ENCODE data around the gene FARSA. TPM values are rescaled to one million over a fixed set of nuclear protein-coding genes. Genes with fewer than 3 reads are reported as not detected.
A peak's percentile ranks its signal among the peaks of the same experiment; 100 is the strongest.

Gene FARSA
- total and polyA plus RNA-seq, 2 of the 4 experiments (the other 2 are of a cell fraction), result 49.3 to 80.9 TPM

GRCh38 chr19:12946731-12947496, 13.4 kb upstream of the FARSA start:
- Histone ChIP-seq H2BK120ac (ENCODE audit: low read depth, low read length) (no peak overlapping the region), H3K9me3 (ENCODE audit: control insufficient read depth, insufficient read depth, low read length) (no peaks in the 10 kb centered on the region), H4K91ac (ENCODE audit: insufficient read depth, low read depth, low read length) (peak overlapping the region; percentile 54), H2AK5ac (ENCODE audit: low read depth, low read length) (peak overlapping the region; percentile 87), H3K23ac (ENCODE audit: low read depth, low read length) (peak overlapping the region; percentile 94), H3K9ac (ENCODE audit: low read depth, low read length) (peak overlapping the region; percentile 89), H3K4me2 (ENCODE audit: low read depth, low read length) (peak overlapping the region; percentile 98), H3K18ac (ENCODE audit: low read depth, low read length) (no peak overlapping the region), H3K27me3 (ENCODE audit: control insufficient read depth, insufficient read depth, low read length) (no peaks in the 10 kb centered on the region), H2AK9ac (replicated peaks; ENCODE audit: low read depth, low read length, poor library complexity) (peak overlapping the region; percentile 97), H3K56ac (ENCODE audit: extremely low read depth, insufficient read depth, low read length) (peak overlapping the region; percentile 97; the same call in 1 of the 2 replicates), H2BK15ac (ENCODE audit: low read depth, low read length) (no peak overlapping the region), H2AFZ (replicated peaks; ENCODE audit: low read length, poor library complexity) (no peak overlapping the region), H3K14ac (replicated peaks; ENCODE audit: low read depth, low read length) (peak overlapping the region; percentile 99), H4K5ac (ENCODE audit: low read depth, low read length) (no peak overlapping the region; the same call in 1 of the 2 replicates), H3K4me1 (ENCODE audit: control insufficient read depth, insufficient read depth, low read length) (peaks cover 4% of the 10 kb centered on the region), H3K79me1 (ENCODE audit: low read depth in 1 of 2, low read length in 2 of 2) (peaks cover 27 to 68% of the 10 kb centered on the region in 2 experiments), H4K8ac (ENCODE audit: low read depth in 2 of 2, low read length in 2 of 2) (peak overlapping the region; percentile 83 to 91; a peak in 2 of 4 replicates), H3K36me3 (ENCODE audit: control insufficient read depth, insufficient read depth, low read length) (peaks cover 60% of the 10 kb centered on the region), H3K4ac (ENCODE audit: low read depth, low read length) (peak overlapping the region; percentile 96), H3K4me3 (ENCODE audit: insufficient read depth, low read depth, low read length) (peak overlapping the region; percentile 60), H2BK5ac (ENCODE audit: low read depth, low read length, poor library complexity, severe bottlenecking) (no peak overlapping the region), H3K9me1 (ENCODE audit: insufficient read depth, low read length) (peaks cover 13% of the 10 kb centered on the region; the same call in 1 of the 2 replicates), H4K20me1 (ENCODE audit: insufficient read depth, low read length) (peaks cover 43% of the 10 kb centered on the region), H2BK20ac (ENCODE audit: low read depth, low read length) (no peak overlapping the region), H3K27ac (ENCODE audit: insufficient read depth, low read length) (peak overlapping the region; percentile 2; the same call in 1 of the 2 replicates)
- in situ Hi-C loops (cut with MboI; ENCODE audit: low sequenced_read_pairs), result no loop called here
- DNase-seq (no peak), ATAC-seq (ENCODE audit: low read depth) (no peak)
- dilution Hi-C loops (cut with HindIII; ENCODE audit: low sequenced_read_pairs, unreplicated experiment), result no loop called here
- intact Hi-C loops (cut with micrococcal nuclease), result no loop called here
- no TSS peak for BruUV-seq (replicated peaks)
- no CpG with 5 or more reads among the region's 14 CpGs for whole genome bisulfite sequencing, 2 experiments (ENCODE audit: extremely low coverage in 2 of 2, insufficient read length in 1 of 2)
- ChIA-PET POLR2A (ENCODE audit: unreplicated experiment) (interaction anchor here (0.7 to 0.9 kb wide), 3 partner anchors 9 to 179 kb away, joined by 4 to 9 read pairs (median 6); partner anchors contain the start of gene FARSA), CTCF (interaction anchor here (0.7 kb wide), 1 partner anchor 19 kb away, joined by 4 read pairs; no protein-coding TSS in a partner anchor)
- TF ChIP-seq NFE2L2 (IDR thresholded peaks at IDR 0.05; ENCODE audit: low read depth, low read length) (no peak), RFX5 (IDR thresholded peaks at IDR 0.05; ENCODE audit: low read depth, low read length) (no peak), FOS (IDR thresholded peaks at IDR 0.05; ENCODE audit: low read depth, low read length) (no peak), ELK1 (IDR thresholded peaks at IDR 0.05; ENCODE audit: borderline replicate concordance, low read depth, low read length) (no peak), POLR2A (IDR thresholded peaks at IDR 0.05; ENCODE audit: low read depth, low read length) (no peak; the same call in 1 of the 2 replicates), RAD21 (IDR thresholded peaks at IDR 0.05; ENCODE audit: low read length) (no peak), CEBPB (IDR thresholded peaks at IDR 0.05; ENCODE audit: low read depth, low read length) (no peak), RCOR1 (IDR thresholded peaks at IDR 0.05; ENCODE audit: insufficient replicate concordance, low read length) (no peak), BHLHE40 (IDR thresholded peaks at IDR 0.05; ENCODE audit: low read depth, low read length) (no peak), SMC3 (IDR thresholded peaks at IDR 0.05; ENCODE audit: low read depth, low read length) (no peak), MXI1 (IDR thresholded peaks at IDR 0.05; ENCODE audit: borderline replicate concordance, low read depth, low read length) (no peak), CTCF (conservative IDR thresholded peaks at IDR 0.05; ENCODE audit: low read depth, low read length) (no peak), USF2 (IDR thresholded peaks at IDR 0.05; ENCODE audit: low read depth, low read length) (no peak), MAZ (IDR thresholded peaks at IDR 0.05; ENCODE audit: borderline replicate concordance, low read depth, low read length) (no peak)

All from IMR-90 (cell line).